IPS-15b (cell line): Measurements from ENCODE around the gene RNF7.
"Not testable (repeated sequence)": the region's sequence is repeated elsewhere in the genome, so short reads cannot be mapped to it uniquely, and the experiment has no call there.

Source experiments
- H3K27me3 ChIP-seq: one replicate; pipeline ENCODE4 v1.6.1; 2013; ENCODE audit warnings: low read length; ENCODE audit not compliant: control insufficient read depth, insufficient read depth
- H3K36me3 ChIP-seq: one replicate; pipeline ENCODE4 v1.6.1; 2013; ENCODE audit warnings: low read length; ENCODE audit not compliant: control insufficient read depth, insufficient read depth
- H3K4me1 ChIP-seq: one replicate; pipeline ENCODE4 v1.6.1; 2013; ENCODE audit warnings: mild to moderate bottlenecking, low read length; ENCODE audit not compliant: control insufficient read depth, insufficient read depth
- H3K4me3 ChIP-seq: one replicate; pipeline ENCODE4 v1.5.1; 2013; ENCODE audit warnings: low read depth, low read length
- H3K9ac ChIP-seq: one replicate; pipeline ENCODE4 v1.6.1; 2013; ENCODE audit warnings: low read depth, mild to moderate bottlenecking, low read length
- H3K9me3 ChIP-seq: one replicate; pipeline ENCODE4 v1.6.1; 2013; ENCODE audit warnings: mild to moderate bottlenecking, low read length; ENCODE audit not compliant: control insufficient read depth, insufficient read depth

The RNF7 gene

GRCh38 chr3:141738022-141738890 is at the start of gene RNF7:
Gene RNF7 (plus strand): TSS chr3:141738298. CDS start chr3:141738342, 44 bp downstream.
- Histone ChIP-seq H3K4me1 (peaks cover 7% of the 10 kb centered on the region), H3K27me3 (no peaks in the 10 kb centered on the region), H3K4me3 (peak within 1 kb of the TSS; percentile 98), H3K36me3 (peaks cover 2% of the 10 kb centered on the region), H3K9ac (peak within 1 kb of the TSS; percentile 99), H3K9me3 (no peaks in the 10 kb centered on the region)

- no peaks in the 10 kb centered on the region for H3K9me3 ChIP-seq
- no peaks in the 10 kb centered on the region for H3K4me1 ChIP-seq
- no peaks in the 10 kb centered on the region for H3K36me3 ChIP-seq
- no peak overlapping the region for H3K9ac ChIP-seq
- H3K27me3 ChIP-seq = no peaks in the 10 kb centered on the region
- H3K4me3 ChIP-seq = no peak overlapping the region
Measured at GRCh38 chr3:141690431-141691072, 47.5 kb upstream of the RNF7 start.

GRCh38 chr3:141691471-141691870 is 46.6 kb upstream of the RNF7 start:
- not testable (repeated sequence) for H3K9me3 ChIP-seq, H3K36me3 ChIP-seq, H3K27me3 ChIP-seq, H3K4me1 ChIP-seq, H3K4me3 ChIP-seq, H3K9ac ChIP-seq

- H3K4me3 ChIP-seq, H3K9me3 ChIP-seq, H3K27me3 ChIP-seq, H3K36me3 ChIP-seq, H3K4me1 ChIP-seq, H3K9ac ChIP-seq: not testable (repeated sequence)
Measured at GRCh38 chr3:141692973-141693372, 45.1 kb upstream of the RNF7 start.

GRCh38 chr3:141699324-141699723 is 38.8 kb upstream of the RNF7 start:
- no peaks in the 10 kb centered on the region for H3K9me3 ChIP-seq

GRCh38 chr3:141699897-141700296 is 38.2 kb upstream of the RNF7 start:
- H3K36me3 ChIP-seq = no peaks in the 10 kb centered on the region

More at GRCh38 chr3:141699324-141699723, 38.8 kb upstream of the RNF7 start:
- no peaks in the 10 kb centered on the region for H3K4me1 ChIP-seq
- H3K36me3 ChIP-seq = no peaks in the 10 kb centered on the region
- H3K9ac ChIP-seq = no peak overlapping the region
- no peak overlapping the region for H3K4me3 ChIP-seq
- no peaks in the 10 kb centered on the region for H3K27me3 ChIP-seq

GRCh38 chr3:141703367-141703766 is 34.7 kb upstream of the RNF7 start:
- H3K9ac ChIP-seq, H3K9me3 ChIP-seq, H3K27me3 ChIP-seq, H3K4me1 ChIP-seq, H3K4me3 ChIP-seq, H3K36me3 ChIP-seq: not testable (repeated sequence)

More at GRCh38 chr3:141699897-141700296, 38.2 kb upstream of the RNF7 start:
- Histone ChIP-seq H3K27me3 (no peaks in the 10 kb centered on the region), H3K4me1 (no peaks in the 10 kb centered on the region), H3K9me3 (no peaks in the 10 kb centered on the region), H3K4me3 (no peak overlapping the region), H3K9ac (no peak overlapping the region)

GRCh38 chr3:141707741-141708203 is 30.3 kb upstream of the RNF7 start:
- no peaks in the 10 kb centered on the region for H3K9me3 ChIP-seq
- no peak overlapping the region for H3K4me3 ChIP-seq
- H3K27me3 ChIP-seq = no peaks in the 10 kb centered on the region
- no peaks in the 10 kb centered on the region for H3K4me1 ChIP-seq
- H3K9ac ChIP-seq = no peak overlapping the region
- H3K36me3 ChIP-seq = no peaks in the 10 kb centered on the region

- Histone ChIP-seq H3K9me3 (no peaks in the 10 kb centered on the region), H3K9ac (no peak overlapping the region), H3K27me3 (no peaks in the 10 kb centered on the region), H3K36me3 (no peaks in the 10 kb centered on the region), H3K4me3 (no peak overlapping the region), H3K4me1 (no peaks in the 10 kb centered on the region)
Measured at GRCh38 chr3:141708367-141708766, 29.7 kb upstream of the RNF7 start.

- Histone ChIP-seq H3K4me1 (no peaks in the 10 kb centered on the region), H3K27me3 (no peaks in the 10 kb centered on the region), H3K36me3 (no peaks in the 10 kb centered on the region), H3K9ac (no peak overlapping the region), H3K9me3 (no peaks in the 10 kb centered on the region), H3K4me3 (no peak overlapping the region)
Measured at GRCh38 chr3:141709126-141709770, 28.9 kb upstream of the RNF7 start.

GRCh38 chr3:141710121-141710520 is 28.0 kb upstream of the RNF7 start:
- Histone ChIP-seq H3K4me3 (no peak overlapping the region), H3K4me1 (no peaks in the 10 kb centered on the region), H3K9me3 (no peaks in the 10 kb centered on the region), H3K36me3 (no peaks in the 10 kb centered on the region), H3K27me3 (no peaks in the 10 kb centered on the region), H3K9ac (no peak overlapping the region)
